Measurements from ENCODE around the gene ADARB2. TPM values are rescaled to one million over a fixed set of nuclear protein-coding genes. Genes with fewer than 3 reads are reported as not detected.

The ADARB2 gene
- total RNA-seq, 2 donors from 2014 or later = 1.1 to 1.8 TPM

DNA sequence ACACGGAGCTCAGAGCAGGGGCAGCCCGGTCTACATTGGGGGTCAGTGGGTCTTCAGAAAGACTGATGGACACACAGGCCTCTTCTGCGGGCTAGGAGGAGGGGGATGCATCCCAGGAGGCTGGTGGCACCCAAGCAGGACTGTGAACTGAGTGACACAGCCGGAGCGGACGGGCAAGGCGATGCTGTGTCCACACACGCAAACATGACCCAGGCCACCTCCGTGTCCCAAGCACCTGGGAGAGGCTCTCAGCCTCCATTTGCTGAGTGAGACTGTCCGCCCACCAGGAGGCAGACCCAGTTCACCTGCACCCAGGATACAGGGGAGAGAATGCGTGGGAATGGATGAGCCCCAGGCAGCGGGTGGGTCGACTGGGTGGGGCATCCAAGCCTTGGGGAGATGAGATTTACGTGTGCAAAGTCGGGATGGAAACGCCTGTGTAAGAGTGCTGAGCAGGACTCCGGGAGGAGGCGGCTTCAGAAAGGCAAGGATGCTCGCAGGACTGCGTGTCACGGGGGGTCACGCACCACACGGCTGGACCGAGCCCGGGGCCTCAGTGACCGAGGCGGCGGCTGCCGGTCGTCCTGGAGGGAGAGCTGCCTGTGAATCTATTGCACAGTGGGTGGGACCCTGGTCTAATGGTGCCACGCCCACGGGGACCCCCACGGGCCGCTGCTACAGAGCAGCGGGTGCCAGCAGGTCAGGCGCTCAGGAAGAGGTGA, 262.8 kb downstream of the ADARB2 start:
- Histone ChIP-seq H3K9me3 (ENCODE audit: control insufficient read depth, low read length) (no peaks in the 10 kb centered on the region), H3K27me3 (ENCODE audit: control insufficient read depth, insufficient read depth, low read length, poor library complexity, severe bottlenecking) (no peaks in the 10 kb centered on the region), H3K27ac (ENCODE audit: low read depth, low read length) (no peak overlapping the region), H3K4me3 (ENCODE audit: low read length) (no peak overlapping the region), H3K4me1 (ENCODE audit: control insufficient read depth, insufficient read depth, low read length) (no peaks in the 10 kb centered on the region), H3K9ac (ENCODE audit: extremely low read depth, low read length, poor library complexity, severe bottlenecking) (no peak overlapping the region), H3K36me3 (ENCODE audit: control insufficient read depth, insufficient read depth, low read length) (no peaks in the 10 kb centered on the region)
- Mint-ChIP-seq H3K4me1 (peaks cover 11% of the 10 kb centered on the region), H3K27ac (no peak overlapping the region), H3K4me3 (no peak overlapping the region), H3K9me3 (peaks cover 29% of the 10 kb centered on the region), H3K27me3 (ENCODE audit: insufficient read depth) (no peaks in the 10 kb centered on the region), H3K36me3 (ENCODE audit: low read depth) (no peaks in the 10 kb centered on the region)
- DNase-seq = no peak
- WGBS, 2 experiments (ENCODE audit: insufficient coverage in 1 of 2, insufficient read length in 1 of 2) = 86 to 91% methylated on average over 23 to 36 of the region's 36 CpGs
- TF ChIP-seq, protein P1, sequence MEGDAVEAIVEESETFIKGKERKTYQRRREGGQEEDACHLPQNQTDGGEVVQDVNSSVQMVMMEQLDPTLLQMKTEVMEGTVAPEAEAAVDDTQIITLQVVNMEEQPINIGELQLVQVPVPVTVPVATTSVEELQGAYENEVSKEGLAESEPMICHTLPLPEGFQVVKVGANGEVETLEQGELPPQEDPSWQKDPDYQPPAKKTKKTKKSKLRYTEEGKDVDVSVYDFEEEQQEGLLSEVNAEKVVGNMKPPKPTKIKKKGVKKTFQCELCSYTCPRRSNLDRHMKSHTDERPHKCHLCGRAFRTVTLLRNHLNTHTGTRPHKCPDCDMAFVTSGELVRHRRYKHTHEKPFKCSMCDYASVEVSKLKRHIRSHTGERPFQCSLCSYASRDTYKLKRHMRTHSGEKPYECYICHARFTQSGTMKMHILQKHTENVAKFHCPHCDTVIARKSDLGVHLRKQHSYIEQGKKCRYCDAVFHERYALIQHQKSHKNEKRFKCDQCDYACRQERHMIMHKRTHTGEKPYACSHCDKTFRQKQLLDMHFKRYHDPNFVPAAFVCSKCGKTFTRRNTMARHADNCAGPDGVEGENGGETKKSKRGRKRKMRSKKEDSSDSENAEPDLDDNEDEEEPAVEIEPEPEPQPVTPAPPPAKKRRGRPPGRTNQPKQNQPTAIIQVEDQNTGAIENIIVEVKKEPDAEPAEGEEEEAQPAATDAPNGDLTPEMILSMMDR (conservative IDR thresholded peaks at IDR 0.05) = no peak

DNA sequence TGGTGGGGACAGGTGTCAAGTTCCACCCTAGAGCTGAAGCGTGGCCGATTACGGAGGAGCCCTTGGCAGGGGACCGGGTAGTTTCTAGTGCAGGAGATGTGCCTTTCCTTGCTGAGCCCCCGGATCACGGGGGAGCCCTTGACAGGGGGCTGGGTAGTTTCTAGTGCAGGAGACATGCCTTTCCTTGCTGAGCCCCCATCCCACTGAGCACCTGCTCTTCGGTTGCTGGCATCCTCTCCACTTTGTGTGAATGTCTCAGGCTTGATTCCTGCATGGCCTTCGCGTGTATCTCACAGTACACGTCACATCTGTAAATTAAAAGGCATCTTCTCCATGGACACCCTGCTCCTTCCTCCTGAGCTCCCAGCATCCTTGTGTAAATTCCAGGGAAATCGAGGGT, 263.5 kb downstream of the ADARB2 start:
- H3K27ac ChIP-seq (ENCODE audit: low read depth, low read length) = no peak overlapping the region
- WGBS, 2 experiments (ENCODE audit: insufficient coverage in 1 of 2, insufficient read length in 1 of 2) = 90 to 93% methylated on average over 3 to 11 of the region's 11 CpGs
- DNase-seq = no peak
- H3K4me1 Mint-ChIP-seq = peaks cover 11% of the 10 kb centered on the region
- H3K27me3 Mint-ChIP-seq (ENCODE audit: insufficient read depth) = no peaks in the 10 kb centered on the region
- no peak overlapping the region for H3K27ac Mint-ChIP-seq
- H3K9me3 Mint-ChIP-seq = peaks cover 23% of the 10 kb centered on the region
- no peaks in the 10 kb centered on the region for H3K4me1 ChIP-seq (ENCODE audit: control insufficient read depth, insufficient read depth, low read length)
- H3K36me3 ChIP-seq (ENCODE audit: control insufficient read depth, insufficient read depth, low read length) = no peaks in the 10 kb centered on the region
- no peaks in the 10 kb centered on the region for H3K9me3 ChIP-seq (ENCODE audit: control insufficient read depth, low read length)
- TF ChIP-seq, protein P1 (conservative IDR thresholded peaks at IDR 0.05) = no peak
- H3K9ac ChIP-seq (ENCODE audit: extremely low read depth, low read length, poor library complexity, severe bottlenecking) = no peak overlapping the region
- no peaks in the 10 kb centered on the region for H3K27me3 ChIP-seq (ENCODE audit: control insufficient read depth, insufficient read depth, low read length, poor library complexity, severe bottlenecking)
- H3K4me3 Mint-ChIP-seq = no peak overlapping the region
- H3K36me3 Mint-ChIP-seq (ENCODE audit: low read depth) = no peaks in the 10 kb centered on the region
- H3K4me3 ChIP-seq (ENCODE audit: low read length) = no peak overlapping the region

DNA sequence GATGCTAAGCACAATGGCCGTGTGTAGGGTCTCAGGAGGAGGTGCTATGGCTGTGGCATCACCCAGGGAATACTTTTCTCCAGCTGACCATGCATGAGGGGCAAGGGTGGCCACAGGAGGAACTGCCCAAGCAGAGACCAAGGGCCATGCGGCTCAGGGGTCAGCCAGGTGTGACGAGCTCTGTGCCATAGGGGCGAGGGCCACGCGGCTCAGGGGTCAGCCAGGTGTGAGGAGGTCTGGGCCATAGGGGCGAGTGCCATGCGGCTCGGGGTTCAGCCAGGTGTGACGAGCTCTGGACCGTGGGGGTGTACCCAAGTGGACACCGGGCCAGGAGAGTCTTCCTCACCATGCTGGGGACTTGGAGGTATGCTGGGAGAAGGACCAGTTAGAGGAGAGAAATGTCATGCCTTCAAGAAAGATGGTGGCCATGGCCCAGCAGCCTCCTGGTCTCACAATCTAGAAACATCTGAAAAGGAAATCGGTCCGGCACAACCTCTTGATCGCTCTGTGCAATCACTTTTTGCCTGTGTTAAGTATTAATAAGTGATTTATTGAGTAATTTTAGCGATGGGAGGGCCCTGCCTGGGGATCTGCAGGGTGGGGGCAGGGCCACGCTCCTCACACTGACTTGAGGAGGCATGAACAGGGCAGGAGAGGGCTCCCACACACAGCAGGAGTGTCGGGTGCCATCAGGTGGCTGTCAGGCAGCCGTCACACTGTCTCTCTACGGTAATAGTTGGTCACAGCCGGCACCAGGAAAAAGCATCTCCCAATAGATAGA, 265.0 kb downstream of the ADARB2 start:
- no peak overlapping the region for H3K27ac Mint-ChIP-seq
- H3K4me3 Mint-ChIP-seq = no peak overlapping the region
- H3K27me3 ChIP-seq (ENCODE audit: control insufficient read depth, insufficient read depth, low read length, poor library complexity, severe bottlenecking) = no peaks in the 10 kb centered on the region
- H3K27ac ChIP-seq (ENCODE audit: low read depth, low read length) = no peak overlapping the region
- DNase-seq = no peak
- H3K9ac ChIP-seq (ENCODE audit: extremely low read depth, low read length, poor library complexity, severe bottlenecking) = no peak overlapping the region
- WGBS, 2 experiments (ENCODE audit: insufficient coverage in 1 of 2, insufficient read length in 1 of 2) = 89 to 97% methylated on average over 14 to 21 of the region's 21 CpGs
- H3K4me1 Mint-ChIP-seq = peaks cover 11% of the 10 kb centered on the region
- H3K4me3 ChIP-seq (ENCODE audit: low read length) = no peak overlapping the region
- no peaks in the 10 kb centered on the region for H3K36me3 Mint-ChIP-seq (ENCODE audit: low read depth)
- H3K9me3 ChIP-seq (ENCODE audit: control insufficient read depth, low read length) = no peaks in the 10 kb centered on the region
- H3K36me3 ChIP-seq (ENCODE audit: control insufficient read depth, insufficient read depth, low read length) = no peaks in the 10 kb centered on the region
- peaks cover 9% of the 10 kb centered on the region for H3K9me3 Mint-ChIP-seq
- no peaks in the 10 kb centered on the region for H3K4me1 ChIP-seq (ENCODE audit: control insufficient read depth, insufficient read depth, low read length)
- no peaks in the 10 kb centered on the region for H3K27me3 Mint-ChIP-seq (ENCODE audit: insufficient read depth)
- TF ChIP-seq, protein P1 (conservative IDR thresholded peaks at IDR 0.05) = no peak
